Stimulated activated CD4-positive, alpha-beta T cell treated with anti-CD3 and anti-CD28 coated beads, Interleukin-1b, Interleukin-23, amount 100 ng/mL, for 24 hours (primary cell): ENCODE results near the gene TSEN15.
"Not testable (repeated sequence)": the region's sequence is repeated elsewhere in the genome, so short reads cannot be mapped to it uniquely, and the experiment has no call there.

ENCODE experiments used
- DNase-seq, 4 experiments: peaks; one replicate each; pipeline ENCODE4 v3.0.0-alpha.2; 2020; ENCODE audit warnings: low read depth in 4 of 4, low spot score in 1 of 4

The TSEN15 gene

GRCh38 chr1:184031092-184031408 lies 20.5 kb upstream of the TSEN15 start:
- DNase-seq, result no peak

- no peak for DNase-seq
These were observed 20.0 kb upstream of the TSEN15 start for GRCh38 chr1:184031409-184032107.

- DNase-seq, result no peak
These were observed 19.1 kb upstream of the TSEN15 start for GRCh38 chr1:184032306-184032929.

- DNase-seq, result no peak
These were observed 18.6 kb upstream of the TSEN15 start for GRCh38 chr1:184032930-184033418.

GRCh38 chr1:184033711-184034167 lies 17.8 kb upstream of the TSEN15 start:
- no peak for DNase-seq

- no peak for DNase-seq
These were observed 16.7 kb upstream of the TSEN15 start for GRCh38 chr1:184034761-184035379.

- DNase-seq, result no peak
These were observed 15.6 kb upstream of the TSEN15 start for GRCh38 chr1:184035719-184036516.

- peak in 2 of 4 experiments; percentile 0 to 4 for DNase-seq
These were observed 15.0 kb upstream of the TSEN15 start for GRCh38 chr1:184036517-184036949.

GRCh38 chr1:184037849-184038591 lies 13.5 kb upstream of the TSEN15 start:
- DNase-seq, result no peak

GRCh38 chr1:184039126-184039525 lies 12.4 kb upstream of the TSEN15 start:
- DNase-seq, result no peak

- DNase-seq, result no peak
These were observed 9.8 kb upstream of the TSEN15 start for GRCh38 chr1:184041731-184042130.

- not testable (repeated sequence) for DNase-seq
These were observed 8.2 kb upstream of the TSEN15 start for GRCh38 chr1:184043315-184043714.

- no peak for DNase-seq
These were observed 6.7 kb upstream of the TSEN15 start for GRCh38 chr1:184044603-184045376.

GRCh38 chr1:184047541-184047940 lies 4.0 kb upstream of the TSEN15 start:
- DNase-seq, result not testable (repeated sequence)

- DNase-seq, result no peak
These were observed 2.8 kb upstream of the TSEN15 start for GRCh38 chr1:184048561-184049240.

GRCh38 chr1:184049291-184049690 lies 2.2 kb upstream of the TSEN15 start:
- no peak for DNase-seq

GRCh38 chr1:184049836-184050468 lies 1.6 kb upstream of the TSEN15 start:
- no peak for DNase-seq

GRCh38 chr1:184050636-184051035 lies 894 bp upstream of the TSEN15 start:
- no peak for DNase-seq

GRCh38 chr1:184051138-184051484 lies 419 bp upstream of the TSEN15 start:
- DNase-seq, result no peak
